Activated CD8-positive, alpha-beta T cell treated with anti-CD3 and anti-CD28 coated beads for 36 hours (primary cell): Measurements from ENCODE around the gene PSMF1. TPM values are rescaled to one million over a fixed set of nuclear protein-coding genes. Genes with fewer than 3 reads are reported as not detected.
"Not testable (repeated sequence)": the region's sequence is repeated elsewhere in the genome, so short reads cannot be mapped to it uniquely, and the experiment has no call there.

Experiments
- ATAC-seq: fragments of 200-7000 bp; cut with Tn5 transposase; one replicate; pipeline ENCODE4 v1.10.0; 2021; ENCODE audit warnings: mild to moderate bottlenecking, moderate library complexity
- CTCF ChIA-PET: fragments of 350-600 bp; sonication (Branson Sonifier 250); formaldehyde crosslinking; loops from one replicate; lab custom pipeline; 2021; ENCODE audit warnings: antibody characterized with exemption; lab: Charles Lee
- POLR2A ChIA-PET: fragments of 350-600 bp; sonication (Branson Sonifier 250); formaldehyde crosslinking; loops from one replicate; lab custom pipeline; 2021; ENCODE audit warnings: antibody characterized with exemption; lab: Charles Lee
- DNase-seq: peaks from one replicate; pipeline ENCODE4 v3.0.0-alpha.2; 2020
- H3K27ac Mint-ChIP-seq: one replicate; pipeline ENCODE4 v1.8.0; 2021; ENCODE audit warnings: mild to moderate bottlenecking, mixed read lengths
- H3K27me3 Mint-ChIP-seq: one replicate; pipeline ENCODE4 v1.8.0; 2021; ENCODE audit warnings: mixed read lengths
- H3K36me3 Mint-ChIP-seq: one replicate; pipeline ENCODE4 v1.8.0; 2021; ENCODE audit warnings: low read depth, mixed read lengths
- H3K4me1 Mint-ChIP-seq: one replicate; pipeline ENCODE4 v1.8.0; 2021; ENCODE audit warnings: low read depth, mixed read lengths
- H3K4me3 Mint-ChIP-seq: one replicate; pipeline ENCODE4 v1.8.0; 2021; ENCODE audit warnings: mild to moderate bottlenecking, moderate library complexity, mixed read lengths
- H3K9me3 Mint-ChIP-seq: one replicate; pipeline ENCODE4 v1.8.0; 2021; ENCODE audit warnings: mixed read lengths
- intact Hi-C: fragments of 100-400 bp; cut with micrococcal nuclease; formaldehyde crosslinking; loops from one replicate; pipeline ENCODE4 v1.10.0; 2022
- total RNA-seq, 2 experiments: library from RNA; stranded (reverse); gene quantifications; one replicate each; pipeline ENCODE4 v1.2.3, GENCODE V29; 2021
- TF ChIP-seq, protein P1 (sequence below): fragments of 200-600 bp; IDR thresholded peaks from one replicate; pipeline ENCODE4 v1.8.0; 2022; ENCODE audit warnings: antibody characterized with exemption, mild to moderate bottlenecking

The PSMF1 gene
- total RNA-seq, 2 experiments from 2014 or later = 150 to 154 TPM

- ATAC-seq = no peak
- DNase-seq = no peak
- intact Hi-C loops = no loop called here
- Mint-ChIP-seq H3K27me3 (no peaks in the 10 kb centered on the region), H3K9me3 (no peaks in the 10 kb centered on the region), H3K4me3 (no peak overlapping the region), H3K4me1 (peaks cover 19% of the 10 kb centered on the region), H3K27ac (no peak overlapping the region), H3K36me3 (peaks cover 56% of the 10 kb centered on the region)
- CTCF ChIA-PET = interaction anchor here (0.8 kb wide), 1 partner anchor 38 kb away, joined by 3 read pairs; no protein-coding TSS in a partner anchor
- TF ChIP-seq, protein P1, sequence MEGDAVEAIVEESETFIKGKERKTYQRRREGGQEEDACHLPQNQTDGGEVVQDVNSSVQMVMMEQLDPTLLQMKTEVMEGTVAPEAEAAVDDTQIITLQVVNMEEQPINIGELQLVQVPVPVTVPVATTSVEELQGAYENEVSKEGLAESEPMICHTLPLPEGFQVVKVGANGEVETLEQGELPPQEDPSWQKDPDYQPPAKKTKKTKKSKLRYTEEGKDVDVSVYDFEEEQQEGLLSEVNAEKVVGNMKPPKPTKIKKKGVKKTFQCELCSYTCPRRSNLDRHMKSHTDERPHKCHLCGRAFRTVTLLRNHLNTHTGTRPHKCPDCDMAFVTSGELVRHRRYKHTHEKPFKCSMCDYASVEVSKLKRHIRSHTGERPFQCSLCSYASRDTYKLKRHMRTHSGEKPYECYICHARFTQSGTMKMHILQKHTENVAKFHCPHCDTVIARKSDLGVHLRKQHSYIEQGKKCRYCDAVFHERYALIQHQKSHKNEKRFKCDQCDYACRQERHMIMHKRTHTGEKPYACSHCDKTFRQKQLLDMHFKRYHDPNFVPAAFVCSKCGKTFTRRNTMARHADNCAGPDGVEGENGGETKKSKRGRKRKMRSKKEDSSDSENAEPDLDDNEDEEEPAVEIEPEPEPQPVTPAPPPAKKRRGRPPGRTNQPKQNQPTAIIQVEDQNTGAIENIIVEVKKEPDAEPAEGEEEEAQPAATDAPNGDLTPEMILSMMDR = no peak
- POLR2A ChIA-PET = no interaction called here
Measured at GRCh38 chr20:1146957-1147356, 28.6 kb downstream of the PSMF1 start.

GRCh38 chr20:1149812-1150211, 31.4 kb downstream of the PSMF1 start:
- H3K36me3 Mint-ChIP-seq = peaks cover 63% of the 10 kb centered on the region
- ATAC-seq (peak; percentile 24), DNase-seq (peak; percentile 14)
- H3K4me3 Mint-ChIP-seq, H3K27me3 Mint-ChIP-seq, H3K27ac Mint-ChIP-seq, intact Hi-C loops, H3K9me3 Mint-ChIP-seq: not testable (repeated sequence)
- POLR2A ChIA-PET = interaction anchor here (1.1 kb wide), 1 partner anchor 14 kb away, joined by 3 read pairs; no protein-coding TSS in a partner anchor
- CTCF ChIA-PET = interaction anchor here (3.3 kb wide), 1 partner anchor 41 kb away, joined by 11 read pairs; no protein-coding TSS in a partner anchor
- H3K4me1 Mint-ChIP-seq = peaks cover 13% of the 10 kb centered on the region

- peaks cover 2% of the 10 kb centered on the region for H3K9me3 Mint-ChIP-seq
- intact Hi-C loops = no loop called here
- ChIA-PET CTCF (interaction anchor here (3.3 kb wide), 1 partner anchor 42 kb away, joined by 11 read pairs; no protein-coding TSS in a partner anchor), POLR2A (interaction anchor here (1.1 kb wide), 1 partner anchor 14 kb away, joined by 3 read pairs; no protein-coding TSS in a partner anchor)
- H3K27me3 Mint-ChIP-seq = no peaks in the 10 kb centered on the region
- peaks cover 13% of the 10 kb centered on the region for H3K4me1 Mint-ChIP-seq
- peak; percentile 51 for DNase-seq
- TF ChIP-seq, protein P1 = no peak
- peaks cover 65% of the 10 kb centered on the region for H3K36me3 Mint-ChIP-seq
- peak; percentile 86 for ATAC-seq
- no peak overlapping the region for H3K4me3 Mint-ChIP-seq
- H3K27ac Mint-ChIP-seq = no peak overlapping the region
Measured at GRCh38 chr20:1150218-1150617, 31.8 kb downstream of the PSMF1 start.

DNA sequence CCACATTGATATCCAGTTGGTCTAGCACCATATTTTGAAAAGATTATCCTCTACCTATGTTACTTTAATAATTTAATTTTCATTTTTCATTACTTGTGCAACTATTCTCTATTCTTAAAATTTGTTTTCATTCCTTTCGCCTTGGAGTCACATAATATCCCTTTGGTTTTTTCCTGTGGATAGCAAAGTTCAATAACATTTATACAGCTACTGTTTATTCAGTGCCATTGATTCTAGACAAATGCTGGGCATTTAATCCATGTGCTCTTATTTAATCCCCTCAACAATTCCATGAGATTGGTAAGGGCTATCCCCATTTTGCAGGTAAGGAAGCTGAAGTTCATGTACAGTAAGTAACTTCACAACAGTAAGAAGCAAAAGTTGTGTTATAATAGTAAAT, 32.6 kb downstream of the PSMF1 start:
- Mint-ChIP-seq H3K27me3 (no peaks in the 10 kb centered on the region), H3K36me3 (peaks cover 67% of the 10 kb centered on the region), H3K4me1 (peaks cover 13% of the 10 kb centered on the region), H3K4me3 (no peak overlapping the region), H3K9me3 (peaks cover 2% of the 10 kb centered on the region), H3K27ac (no peak overlapping the region)
- TF ChIP-seq, protein P1 = no peak
- DNase-seq = no peak
- CTCF ChIA-PET = interaction anchor here (1.6 to 3.3 kb wide), 2 partner anchors 43 to 62 kb away, joined by 4 to 11 read pairs; no protein-coding TSS in a partner anchor
- intact Hi-C loops = no loop called here
- POLR2A ChIA-PET = interaction anchor here (0.6 to 1.1 kb wide), 3 partner anchors 9 to 30 kb away, joined by 3 read pairs; no protein-coding TSS in a partner anchor
- ATAC-seq = no peak

DNA sequence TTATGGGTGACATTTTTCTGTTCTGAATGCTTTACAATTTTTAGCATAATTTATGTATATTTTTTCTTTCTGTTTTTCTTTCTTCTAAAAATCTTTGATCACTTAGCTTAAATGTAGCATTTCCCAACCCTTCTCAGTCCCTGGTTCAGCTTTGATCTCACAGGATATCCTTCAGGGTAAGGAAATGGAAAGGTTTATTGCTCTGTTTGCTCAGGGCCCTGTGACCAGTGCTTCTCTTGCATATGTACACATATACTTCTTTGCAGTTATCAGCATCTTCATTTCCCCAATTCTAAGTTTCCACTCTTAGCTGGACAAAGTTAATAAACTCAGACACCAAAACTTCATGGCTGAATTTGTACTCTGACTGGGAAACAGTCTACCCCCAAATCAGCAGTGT, 35.8 kb downstream of the PSMF1 start:
- Mint-ChIP-seq H3K27ac (no peak overlapping the region), H3K4me3 (no peak overlapping the region), H3K36me3 (peaks cover 59% of the 10 kb centered on the region), H3K27me3 (no peaks in the 10 kb centered on the region), H3K9me3 (peaks cover 2% of the 10 kb centered on the region), H3K4me1 (peaks cover 4% of the 10 kb centered on the region)
- ChIA-PET POLR2A (no interaction called here), CTCF (interaction anchor here (0.7 kb wide), 1 partner anchor 59 kb away, joined by 3 read pairs; no protein-coding TSS in a partner anchor)
- DNase-seq (no peak), ATAC-seq (no peak)
- TF ChIP-seq, protein P1 = no peak
- intact Hi-C loops = no loop called here
